ENCODE results near the gene TIGD2.
"Not testable (repeated sequence)": the region's sequence is repeated elsewhere in the genome, so short reads cannot be mapped to it uniquely, and the experiment has no call there.

Gene TIGD2

GRCh38 chr4:89121387-89122068 is 10.2 kb downstream of the TIGD2 start:
- DNase-seq: no peak

DNA sequence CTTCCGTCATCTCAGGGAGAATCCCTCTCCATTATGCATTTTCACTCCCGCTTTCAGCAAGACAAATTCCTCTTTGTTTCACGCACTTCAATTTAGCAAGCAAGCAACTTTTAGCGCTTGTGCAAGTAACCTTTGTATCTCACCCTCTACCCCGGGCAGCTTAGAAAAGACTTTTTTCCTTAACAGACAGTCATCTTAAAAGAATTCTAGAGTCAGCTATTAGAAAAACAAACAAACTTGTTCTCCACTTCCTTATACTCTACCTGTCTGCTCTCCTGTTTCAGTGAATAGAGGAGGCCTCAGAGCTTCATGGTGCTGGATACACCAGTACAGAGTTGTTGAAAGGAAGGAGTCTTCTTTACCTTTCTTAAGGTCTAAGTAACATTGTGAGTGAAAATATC is 12.1 kb downstream of the TIGD2 start:
- no peak for DNase-seq

DNA sequence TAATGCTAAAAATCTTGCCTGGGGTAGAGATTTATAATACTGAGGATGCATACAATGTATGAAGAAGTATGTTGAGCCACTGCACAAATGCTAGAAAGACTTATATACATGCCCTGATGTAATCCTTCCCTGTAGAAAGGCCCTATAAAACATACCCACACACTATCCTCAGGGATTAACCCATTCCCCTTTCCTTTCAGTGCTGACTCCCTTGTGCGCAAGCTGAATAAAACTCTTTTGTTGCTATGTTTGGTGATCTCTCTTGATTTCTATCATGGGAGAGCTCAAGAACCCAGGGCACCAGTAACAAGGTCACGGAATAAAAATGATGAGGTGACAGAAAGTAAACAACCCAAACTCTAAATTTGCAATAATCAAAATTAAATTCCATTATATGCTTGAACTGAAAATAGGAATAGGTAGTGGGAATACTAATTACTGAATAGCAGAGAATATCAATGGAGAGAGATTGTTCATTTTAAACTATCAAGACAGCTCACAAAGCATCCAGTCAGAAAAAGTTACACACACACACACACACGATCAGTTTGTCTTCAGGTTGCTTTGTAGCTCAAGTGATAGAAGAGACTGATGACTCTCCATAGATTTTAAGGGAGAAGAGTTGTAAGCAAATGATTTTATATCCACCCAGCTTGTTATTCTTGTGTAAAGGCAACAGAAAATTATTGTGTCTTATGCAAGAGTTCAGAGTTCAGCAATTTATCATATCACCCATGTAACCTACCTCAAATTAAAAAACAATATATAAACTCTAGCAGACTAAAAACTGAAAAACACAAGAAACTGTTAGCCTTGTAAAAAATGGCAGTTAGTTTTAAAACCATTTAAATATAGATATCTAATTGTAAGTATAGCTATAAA is 14.8 kb downstream of the TIGD2 start:
- no peak for DNase-seq

DNA sequence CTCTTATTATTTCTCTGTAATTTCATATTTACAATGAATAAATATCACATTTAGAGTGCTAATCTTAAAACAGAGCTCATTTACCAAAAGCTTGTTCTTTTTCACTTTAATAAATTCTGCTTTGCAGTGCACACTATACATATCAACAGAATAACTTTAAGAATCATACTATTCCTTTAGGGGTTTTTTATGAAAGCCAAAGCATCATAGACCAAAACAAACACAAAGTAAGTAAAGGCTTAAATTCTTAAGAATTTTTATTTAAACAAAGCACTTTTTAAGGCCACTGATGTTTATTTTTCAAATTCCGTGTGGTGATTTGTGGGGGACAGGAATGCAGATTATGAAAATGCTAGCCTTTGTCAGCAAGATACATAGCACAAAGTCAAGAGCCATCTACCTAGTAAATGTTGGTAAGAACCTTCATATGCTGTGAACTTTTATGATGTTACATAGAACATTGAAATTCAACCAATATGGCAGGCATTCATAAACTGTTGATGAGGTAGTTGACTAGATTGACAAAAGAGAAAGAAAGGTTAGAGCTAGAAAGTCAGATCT is 17.8 kb downstream of the TIGD2 start:
- no peak for DNase-seq

GRCh38 chr4:89134775-89135319 is 23.5 kb downstream of the TIGD2 start:
- no peak for DNase-seq

DNA sequence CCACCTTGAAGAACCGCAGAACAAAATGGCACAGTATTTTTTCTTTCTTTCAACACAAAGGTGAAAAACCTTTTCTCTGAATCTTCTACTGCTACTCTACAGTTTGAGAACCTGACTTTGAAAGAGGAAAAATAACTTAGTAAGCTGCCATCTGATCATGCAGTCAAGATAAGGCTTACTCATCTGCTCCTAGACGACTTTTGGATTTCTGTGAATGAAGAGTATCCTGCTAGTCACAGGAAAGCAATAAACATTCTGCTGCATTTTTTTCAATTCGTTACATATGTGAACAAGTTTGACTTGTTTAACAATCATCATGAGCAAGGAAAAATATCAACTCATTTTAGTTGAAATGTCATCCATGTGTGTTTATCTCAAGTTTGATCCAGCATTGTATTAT is 25.2 kb downstream of the TIGD2 start:
- no peak for DNase-seq

GRCh38 chr4:89137231-89137630 is 25.9 kb downstream of the TIGD2 start:
- DNase-seq: no peak

- DNase-seq: no peak
Measured at GRCh38 chr4:89137695-89138094, 26.4 kb downstream of the TIGD2 start.

- DNase-seq: no peak
Measured at GRCh38 chr4:89140168-89140759, 28.9 kb downstream of the TIGD2 start.

DNA sequence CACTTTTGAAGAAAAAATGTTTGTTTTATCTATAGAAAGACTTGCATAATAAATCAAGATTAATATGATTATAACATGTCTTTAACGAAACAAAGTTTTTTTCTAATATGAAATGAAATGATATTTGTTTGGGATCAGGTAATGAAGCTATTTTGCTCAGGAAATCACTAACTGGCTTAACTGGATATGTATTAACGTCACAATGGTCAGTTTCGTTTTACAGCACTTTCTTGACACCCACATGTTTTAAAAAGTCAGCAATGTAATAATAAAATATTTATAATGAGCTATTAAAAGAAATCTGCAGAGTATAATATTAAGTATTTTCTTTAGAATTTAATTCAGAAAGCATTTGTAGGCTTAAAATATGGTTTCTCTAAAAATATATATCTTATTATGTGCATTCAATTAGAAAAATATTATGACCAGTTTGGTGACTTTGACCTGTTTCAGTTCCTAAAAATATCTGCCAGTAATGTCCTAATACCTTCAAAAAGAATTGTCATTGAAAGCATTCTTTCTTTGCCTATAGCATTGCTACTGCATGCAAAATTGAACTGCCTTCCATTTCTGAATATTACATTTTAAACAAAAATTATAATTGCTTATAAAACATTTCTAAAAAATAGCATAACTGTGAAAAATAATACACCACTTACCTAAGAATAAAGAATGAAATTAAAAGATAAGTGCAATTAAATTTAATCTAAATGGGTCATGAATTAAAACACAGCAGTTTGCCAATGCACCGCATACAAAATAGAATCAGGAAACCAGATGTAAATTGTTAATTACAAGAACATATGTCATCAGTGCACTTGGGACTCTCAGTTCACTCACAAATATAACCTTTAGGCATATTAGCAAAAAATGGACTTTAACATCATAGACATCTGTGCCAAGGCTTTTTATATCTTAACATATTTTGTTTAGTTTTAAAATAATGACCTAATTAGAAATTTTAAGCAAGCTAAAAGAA is 31.6 kb downstream of the TIGD2 start:
- DNase-seq: no peak

- not testable (repeated sequence) for DNase-seq
Measured at GRCh38 chr4:89144652-89145051, 33.3 kb downstream of the TIGD2 start.

- no peak for DNase-seq
Measured at GRCh38 chr4:89146196-89146595, 34.9 kb downstream of the TIGD2 start.

DNA sequence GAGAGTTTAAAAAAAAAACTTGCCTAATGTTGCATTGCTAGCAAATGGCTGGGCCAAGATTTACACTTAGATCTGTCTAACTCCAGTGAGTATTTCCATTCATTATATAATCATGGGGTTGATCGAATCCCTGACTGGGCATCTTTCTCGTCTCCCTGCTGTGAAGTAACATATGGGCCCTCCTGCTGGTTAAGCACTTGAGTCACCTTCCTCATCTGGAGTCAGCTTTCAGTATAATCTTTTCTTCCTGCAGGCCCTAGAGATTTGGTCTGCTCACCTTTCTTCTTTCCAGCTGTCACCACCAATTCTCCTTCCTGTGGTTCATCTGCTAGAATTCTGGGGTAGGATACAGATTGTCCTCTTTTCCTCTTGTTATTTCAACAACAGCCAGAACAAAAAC is 41.6 kb downstream of the TIGD2 start:
- no peak for DNase-seq

GRCh38 chr4:89156174-89156914 is 45.0 kb downstream of the TIGD2 start:
- DNase-seq: no peak

DNA sequence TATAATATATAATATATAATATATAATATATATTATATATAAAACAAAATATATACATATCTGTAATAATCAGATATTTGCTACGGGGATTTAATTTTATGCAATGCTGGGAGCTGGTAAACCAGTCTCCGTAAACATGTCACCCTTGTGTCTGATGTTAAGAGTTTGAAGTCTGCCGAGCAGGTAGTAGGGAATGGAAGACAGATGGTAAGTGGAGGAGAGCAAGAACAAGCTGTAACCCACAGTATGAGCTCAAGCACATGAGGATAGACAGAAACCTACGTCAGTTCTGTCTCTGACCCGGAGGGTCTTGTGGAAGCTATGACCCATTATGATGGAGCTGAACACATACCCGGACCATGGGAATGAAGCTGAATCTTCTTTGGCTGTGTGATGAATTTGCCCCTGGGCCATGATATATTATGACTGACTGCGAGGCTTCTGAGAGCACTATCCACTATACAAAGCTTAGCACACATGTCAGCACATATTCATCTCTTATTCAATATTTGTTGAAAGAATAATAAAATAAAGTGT is 46.2 kb downstream of the TIGD2 start:
- no peak for DNase-seq

DNA sequence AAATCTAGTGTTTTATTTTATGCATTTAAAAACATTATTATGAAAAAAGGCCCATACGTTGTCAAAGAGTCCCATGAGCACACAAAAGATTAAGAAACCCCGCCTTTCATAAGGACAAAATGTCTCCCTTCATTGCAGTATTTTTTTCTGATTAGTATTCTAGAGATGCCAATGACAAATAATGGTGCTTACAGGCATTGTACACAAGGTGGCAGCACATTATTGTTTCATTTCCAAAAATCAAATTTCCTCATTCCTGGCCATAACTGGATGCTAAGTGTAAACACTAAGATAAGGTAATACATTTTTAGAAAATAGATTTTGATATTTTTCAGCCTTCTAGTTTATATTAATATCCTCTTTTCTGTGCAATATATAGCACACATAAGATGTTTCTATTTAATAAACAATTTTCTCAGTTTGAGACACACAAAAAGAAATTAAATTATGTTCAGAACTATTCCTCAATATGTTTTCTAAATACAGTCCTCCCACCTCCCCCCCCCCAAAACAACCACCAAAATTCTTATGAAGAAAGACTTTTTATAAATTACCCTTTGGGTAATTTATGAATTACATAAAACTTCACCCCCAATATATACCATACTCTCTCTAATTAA is 47.7 kb downstream of the TIGD2 start:
- DNase-seq: no peak

DNA sequence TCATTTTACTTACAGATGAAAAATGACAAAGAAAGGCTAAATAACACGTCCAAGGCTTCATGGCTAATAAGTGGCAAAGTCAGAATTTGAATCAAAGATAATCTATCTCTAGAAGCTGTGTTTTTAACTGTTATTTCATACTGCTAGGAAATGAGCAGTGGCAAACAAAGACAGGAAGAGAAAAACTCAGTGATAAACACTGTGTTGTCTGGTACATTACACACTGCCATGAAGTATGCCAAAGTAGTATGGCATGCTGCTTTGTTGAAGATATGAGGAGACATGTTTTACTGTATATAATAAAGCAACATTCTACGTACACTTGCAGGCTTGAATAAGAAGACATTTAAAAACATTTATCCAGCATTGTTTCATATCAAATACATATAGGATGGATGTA is 49.5 kb downstream of the TIGD2 start:
- no peak for DNase-seq

- DNase-seq: no peak
Measured at GRCh38 chr4:89161841-89162240, 50.5 kb downstream of the TIGD2 start.

DNA sequence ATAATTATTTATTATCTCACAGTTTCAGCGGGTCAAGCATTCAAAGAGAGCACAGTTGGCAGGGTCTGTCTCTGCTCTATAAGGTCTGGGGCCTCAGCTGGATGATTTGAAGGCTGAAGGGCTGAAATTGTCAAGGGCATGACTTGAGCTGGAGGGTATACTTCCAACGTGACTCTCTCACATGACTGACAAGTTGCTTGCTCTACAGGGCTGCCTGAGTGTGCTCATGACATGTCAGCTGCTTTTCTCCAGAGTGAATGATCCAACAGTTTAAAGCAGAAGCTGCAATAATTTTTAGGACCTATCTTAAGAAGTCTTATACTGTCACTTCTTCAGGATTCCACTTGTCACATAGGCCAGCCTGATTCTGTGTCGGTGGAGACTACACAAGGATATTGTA is 51.2 kb downstream of the TIGD2 start:
- no peak for DNase-seq

DNA sequence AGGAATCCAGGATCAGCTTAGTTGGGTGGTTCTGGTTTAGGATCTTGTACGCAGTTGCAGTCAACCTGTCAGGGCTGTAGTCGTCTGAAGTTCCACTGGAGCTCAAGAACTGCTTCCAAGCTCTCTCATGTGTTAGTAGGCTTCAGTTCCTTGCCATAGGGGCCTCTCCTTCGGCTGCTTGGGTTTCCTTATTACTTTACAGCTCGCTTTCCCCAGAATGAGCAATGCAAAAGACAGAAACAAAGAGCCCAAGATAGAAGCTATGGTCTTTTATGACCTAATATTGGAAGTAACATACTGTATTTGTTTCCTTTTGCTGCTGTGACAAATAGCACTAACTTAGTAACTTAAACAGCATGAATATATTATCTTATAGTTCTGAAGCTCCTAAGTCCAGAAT is 51.7 kb downstream of the TIGD2 start:
- DNase-seq: no peak

GRCh38 chr4:89164400-89164799 is 53.1 kb downstream of the TIGD2 start:
- DNase-seq: no peak

Measured in stimulated activated CD4-positive, alpha-beta T cell treated with anti-CD3 and anti-CD28 coated beads, Interleukin-15, amount 100 ng/mL, for 24 hours (primary cell).